GM19463 (cell line): ENCODE data around the gene TWSG1.
"Not testable (repeated sequence)": the region's sequence is repeated elsewhere in the genome, so short reads cannot be mapped to it uniquely, and the experiment has no call there.

Source experiments
- ATAC-seq: cut with Tn5 transposase; IDR thresholded peaks from one replicate; pipeline ENCODE4 v1.9.1; 2021; ENCODE audit warnings: mild to moderate bottlenecking, moderate library complexity; ENCODE audit not compliant: unreplicated experiment

Gene TWSG1

DNA sequence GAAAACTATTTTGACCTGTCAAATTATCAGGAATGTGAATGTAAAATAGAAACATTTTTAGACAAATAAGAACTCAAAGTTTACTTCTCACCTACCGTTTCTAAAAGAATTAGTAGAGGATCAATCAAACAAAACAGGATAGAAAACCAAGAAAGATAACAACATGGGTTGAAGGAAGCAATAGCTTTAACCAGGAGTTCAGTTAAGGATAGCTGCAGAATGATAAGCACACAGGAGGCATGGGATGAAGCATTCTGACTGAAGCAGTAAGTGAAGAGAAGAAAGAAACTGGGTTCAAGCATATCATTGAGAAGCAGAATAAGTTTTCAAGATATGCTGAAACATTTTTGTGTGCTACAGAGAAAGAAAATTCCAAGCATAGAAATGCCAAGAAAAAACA, 52.3 kb downstream of the TWSG1 start:
- ATAC-seq = no peak

GRCh38 chr18:9387891-9388290, 53.3 kb downstream of the TWSG1 start:
- ATAC-seq = no peak

DNA sequence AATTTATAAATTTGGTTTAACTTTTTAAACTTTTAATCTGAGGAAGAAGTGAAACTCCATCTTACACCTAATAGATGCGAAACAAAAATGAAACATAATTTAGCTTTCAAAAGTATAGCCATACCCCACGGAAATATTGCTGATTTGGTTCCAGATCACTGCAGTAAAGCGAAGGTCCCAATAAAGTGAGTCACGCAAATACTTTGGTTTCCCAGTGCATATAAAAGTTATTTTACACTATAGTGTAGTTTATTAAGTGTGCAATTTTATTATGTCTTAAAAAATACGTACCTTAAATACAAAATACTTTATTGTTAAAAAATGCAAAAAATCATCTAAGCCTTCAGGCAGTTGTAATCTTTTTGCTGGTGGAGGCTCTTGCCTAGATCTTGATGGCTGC, 55.1 kb downstream of the TWSG1 start:
- no peak for ATAC-seq

GRCh38 chr18:9392726-9393125, 58.2 kb downstream of the TWSG1 start:
- ATAC-seq = no peak

- no peak for ATAC-seq
Observed at GRCh38 chr18:9394046-9394445, 59.5 kb downstream of the TWSG1 start.

DNA sequence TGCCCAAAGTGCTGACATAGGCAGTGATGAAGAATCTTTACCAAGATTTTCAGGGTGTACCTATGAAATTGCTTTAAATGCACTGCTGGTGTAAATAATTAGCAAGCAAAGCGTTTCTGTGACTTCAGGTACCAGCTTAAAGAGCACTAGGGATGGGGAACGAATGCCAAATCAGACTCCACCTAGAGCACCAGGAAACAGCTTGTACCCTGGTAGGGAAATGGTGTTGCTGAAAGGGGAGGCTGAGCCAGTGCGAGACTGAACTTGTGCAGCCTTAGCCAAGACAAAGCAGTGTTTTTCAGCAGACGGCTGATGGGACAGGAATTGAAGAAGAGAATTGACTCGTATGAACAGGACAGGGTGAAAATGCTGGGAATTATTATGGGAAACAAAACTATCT, 65.6 kb downstream of the TWSG1 start:
- ATAC-seq = no peak

DNA sequence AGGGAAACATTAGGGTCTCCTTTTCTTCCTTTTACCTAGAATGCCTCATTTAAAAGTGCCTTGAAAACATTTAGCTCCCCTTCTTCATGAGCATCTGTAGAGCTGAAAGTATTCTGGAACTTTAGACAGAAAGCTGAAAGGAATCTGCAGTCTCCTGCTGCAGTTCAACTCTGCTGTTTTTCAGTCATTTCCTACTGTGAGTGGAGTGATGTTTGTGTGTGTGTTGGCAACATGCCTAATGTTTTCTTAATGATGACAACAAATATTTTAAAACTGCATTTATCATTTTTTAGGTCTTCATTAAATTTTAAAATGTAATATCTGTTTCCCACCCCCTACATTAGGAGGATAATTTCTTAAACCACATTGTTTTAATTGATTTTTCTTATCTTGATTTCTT, 66.6 kb downstream of the TWSG1 start:
- no peak for ATAC-seq

GRCh38 chr18:9402358-9403007, 67.9 kb downstream of the TWSG1 start:
- ATAC-seq = not testable (repeated sequence)

DNA sequence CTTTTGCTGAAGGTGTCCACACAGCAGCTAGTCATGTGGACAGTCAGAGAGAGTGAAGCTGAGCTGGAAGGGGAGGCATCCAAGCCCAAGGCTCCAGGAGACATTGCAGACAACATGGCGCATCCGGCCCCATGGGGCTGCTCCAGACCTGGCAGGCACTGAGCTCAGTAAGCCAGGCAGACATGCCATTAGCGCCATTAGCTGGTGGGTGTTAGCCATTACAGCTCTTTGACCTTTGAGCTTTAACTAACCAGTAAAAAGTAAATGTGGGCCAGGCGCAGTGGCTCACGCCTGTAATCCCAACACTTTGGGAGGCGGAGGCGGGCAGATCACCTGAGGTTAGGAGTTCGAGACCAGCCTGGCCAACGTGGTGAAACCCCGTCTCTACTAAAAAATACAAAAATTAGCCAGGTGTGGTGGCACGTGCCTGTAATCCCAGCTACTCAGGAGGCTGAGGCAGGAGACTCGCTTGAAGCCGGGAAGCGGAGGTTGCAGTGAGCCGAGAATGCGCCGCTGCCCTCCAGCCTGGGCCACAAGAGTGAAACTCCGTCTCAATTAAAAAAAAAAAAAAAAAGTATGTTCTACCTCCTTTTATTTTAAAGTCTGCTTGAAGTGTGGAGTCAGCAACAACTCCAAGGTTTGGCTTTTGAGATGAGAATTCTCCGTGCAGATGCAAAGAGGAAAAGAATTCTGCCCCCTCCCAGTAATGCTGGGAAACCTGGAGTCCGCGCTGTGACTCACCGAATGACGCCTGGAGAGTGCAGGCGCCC, 69.4 kb downstream of the TWSG1 start:
- ATAC-seq = no peak

- ATAC-seq = peak; percentile 35
Observed at GRCh38 chr18:9404565-9405060, 70.0 kb downstream of the TWSG1 start.

DNA sequence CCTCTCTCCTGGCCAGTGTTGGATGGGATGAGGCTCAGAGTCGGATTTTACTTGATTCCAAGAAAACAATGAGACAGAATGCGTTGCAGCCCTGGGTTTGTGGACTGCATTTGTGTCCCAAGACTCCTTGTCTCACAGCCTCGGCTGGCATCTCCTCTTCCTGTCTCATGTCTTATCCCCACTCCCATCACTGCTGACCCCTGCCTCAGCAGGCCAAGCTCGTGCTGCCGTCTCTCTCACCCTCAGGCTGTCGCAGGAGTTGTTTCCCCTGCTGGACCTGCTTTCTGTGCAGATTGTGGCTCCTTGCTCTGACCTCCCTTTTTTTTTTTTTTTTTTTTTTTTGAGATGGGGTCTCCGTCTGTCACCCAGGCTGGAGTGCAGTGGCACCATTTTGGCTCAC, 70.6 kb downstream of the TWSG1 start:
- no peak for ATAC-seq

- no peak for ATAC-seq
Observed at GRCh38 chr18:9405977-9406376, 71.4 kb downstream of the TWSG1 start.

DNA sequence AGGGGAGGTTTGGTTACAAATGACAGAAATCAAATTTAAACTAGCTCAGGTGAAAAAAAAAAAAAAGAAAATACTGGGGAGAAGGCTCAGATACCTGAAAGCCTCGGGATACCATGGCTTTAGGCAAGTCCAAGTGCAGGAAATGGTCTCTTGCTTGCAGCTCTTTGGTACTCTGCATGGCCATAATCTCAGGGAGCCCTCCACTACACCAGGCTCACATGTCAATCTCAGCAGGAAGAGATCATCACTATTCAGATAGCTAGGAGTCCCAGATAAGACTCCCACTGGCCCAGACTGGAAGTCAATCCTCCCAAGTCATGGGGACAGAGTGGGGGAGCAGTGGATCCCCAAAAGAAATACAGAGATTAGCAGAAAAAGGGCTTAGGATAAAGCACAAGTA, 75.9 kb downstream of the TWSG1 start:
- no peak for ATAC-seq

- no peak for ATAC-seq
Observed at GRCh38 chr18:9413576-9413975, 79.0 kb downstream of the TWSG1 start.

- no peak for ATAC-seq
Observed at GRCh38 chr18:9416563-9417072, 82.0 kb downstream of the TWSG1 start.

DNA sequence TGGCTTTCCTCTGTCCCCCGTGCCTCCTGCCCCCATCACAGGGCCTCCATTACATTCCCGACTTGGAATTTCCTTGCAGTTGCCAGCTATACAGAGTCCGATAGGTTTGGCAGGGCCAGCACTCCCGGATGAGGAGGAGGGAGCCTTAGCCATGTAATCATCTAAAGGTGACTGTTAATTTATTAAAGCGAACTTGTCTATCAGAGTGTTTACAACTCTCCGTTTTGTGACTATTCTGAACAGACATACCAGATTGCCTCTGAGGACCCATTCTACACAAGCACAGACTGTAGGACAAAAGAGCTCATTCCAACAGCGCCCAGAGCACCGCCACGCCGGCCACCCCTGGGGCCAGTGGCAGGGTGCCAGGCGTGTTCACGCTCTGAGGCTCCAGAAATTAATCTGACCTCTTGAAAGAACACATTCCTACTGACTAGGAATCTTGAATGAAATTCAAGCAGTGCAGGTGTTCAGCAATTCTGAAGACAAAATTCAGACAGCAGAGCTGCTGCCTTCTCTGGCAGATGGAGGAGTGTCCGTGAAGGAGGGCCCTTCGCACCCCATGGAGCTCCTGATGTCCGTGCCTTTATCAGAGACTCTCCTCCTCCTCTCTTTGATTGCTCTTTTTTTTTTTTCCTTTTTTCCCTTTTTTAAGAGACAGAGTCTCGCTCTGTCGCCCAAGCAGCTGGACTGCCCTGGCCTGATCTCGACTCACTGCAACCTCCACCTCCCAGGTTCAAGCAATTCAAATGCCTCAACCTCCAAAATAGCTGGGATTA, 82.7 kb downstream of the TWSG1 start:
- ATAC-seq = no peak

DNA sequence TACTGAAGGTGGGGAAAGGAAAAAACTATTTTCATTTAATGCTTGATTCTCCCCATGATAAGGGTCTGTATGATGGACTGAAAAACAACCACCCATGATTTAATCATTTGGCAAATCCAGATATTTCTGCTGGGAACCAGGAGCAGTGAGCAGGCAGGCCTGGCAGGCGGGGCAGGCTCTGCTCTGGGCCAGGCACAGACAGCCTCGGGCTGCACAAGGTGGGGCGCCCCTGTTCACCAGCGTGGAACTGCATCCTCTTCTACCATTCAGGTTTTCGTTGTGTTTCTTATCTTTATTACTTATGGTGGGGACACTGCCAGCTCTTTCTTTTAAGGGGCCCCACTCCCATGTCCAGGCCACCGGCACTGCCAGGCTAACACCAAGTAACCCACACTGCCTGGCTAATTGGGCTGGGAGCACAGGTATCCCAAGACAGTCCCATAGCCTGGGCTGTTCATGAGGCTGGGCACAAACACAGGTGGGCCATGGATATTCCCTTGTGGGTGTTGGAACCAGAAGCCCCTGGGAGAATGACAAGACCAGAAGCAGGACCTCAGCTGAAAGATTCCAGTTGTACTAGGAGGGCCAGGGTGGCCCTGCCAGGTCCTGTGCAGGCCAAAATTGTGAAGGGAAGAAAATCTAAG, 83.6 kb downstream of the TWSG1 start:
- no peak for ATAC-seq

- ATAC-seq = no peak
Observed at GRCh38 chr18:9419956-9420631, 85.5 kb downstream of the TWSG1 start.

- no peak for ATAC-seq
Observed at GRCh38 chr18:9421096-9421900, 86.7 kb downstream of the TWSG1 start.

GRCh38 chr18:9421901-9422327, 87.3 kb downstream of the TWSG1 start:
- ATAC-seq = no peak
